Measurements from ENCODE around the gene ITIH1. TPM values are rescaled to one million over a fixed set of nuclear protein-coding genes. Genes with fewer than 3 reads are reported as not detected.

Gene ITIH1
- total RNA-seq, 1 experiment from 2014 or later = not detected

DNA sequence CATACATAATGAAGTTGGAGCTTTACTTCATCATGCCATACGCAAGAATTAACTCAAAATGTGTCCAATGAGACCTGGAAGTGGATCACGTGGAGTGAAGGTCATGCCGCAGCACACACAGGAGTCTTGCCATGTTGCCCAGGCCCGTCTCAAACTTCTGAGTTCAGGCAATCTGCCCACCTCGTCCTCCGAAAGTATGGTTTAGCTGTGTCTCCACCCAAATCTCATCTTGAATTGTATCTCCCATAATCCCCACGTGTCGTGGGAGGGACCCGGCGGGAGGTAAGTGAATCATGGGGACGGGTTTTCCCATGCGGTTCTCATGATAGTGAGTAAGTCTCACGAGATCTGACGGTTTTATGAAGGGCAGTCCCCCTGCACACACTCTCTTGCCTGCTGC, 45.8 kb upstream of the ITIH1 start:
- TF ChIP-seq, protein P1, sequence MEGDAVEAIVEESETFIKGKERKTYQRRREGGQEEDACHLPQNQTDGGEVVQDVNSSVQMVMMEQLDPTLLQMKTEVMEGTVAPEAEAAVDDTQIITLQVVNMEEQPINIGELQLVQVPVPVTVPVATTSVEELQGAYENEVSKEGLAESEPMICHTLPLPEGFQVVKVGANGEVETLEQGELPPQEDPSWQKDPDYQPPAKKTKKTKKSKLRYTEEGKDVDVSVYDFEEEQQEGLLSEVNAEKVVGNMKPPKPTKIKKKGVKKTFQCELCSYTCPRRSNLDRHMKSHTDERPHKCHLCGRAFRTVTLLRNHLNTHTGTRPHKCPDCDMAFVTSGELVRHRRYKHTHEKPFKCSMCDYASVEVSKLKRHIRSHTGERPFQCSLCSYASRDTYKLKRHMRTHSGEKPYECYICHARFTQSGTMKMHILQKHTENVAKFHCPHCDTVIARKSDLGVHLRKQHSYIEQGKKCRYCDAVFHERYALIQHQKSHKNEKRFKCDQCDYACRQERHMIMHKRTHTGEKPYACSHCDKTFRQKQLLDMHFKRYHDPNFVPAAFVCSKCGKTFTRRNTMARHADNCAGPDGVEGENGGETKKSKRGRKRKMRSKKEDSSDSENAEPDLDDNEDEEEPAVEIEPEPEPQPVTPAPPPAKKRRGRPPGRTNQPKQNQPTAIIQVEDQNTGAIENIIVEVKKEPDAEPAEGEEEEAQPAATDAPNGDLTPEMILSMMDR (IDR thresholded peaks at IDR 0.05; ENCODE audit: insufficient read depth in 1 of 2, low read depth in 1 of 2, low read length in 1 of 2, severe bottlenecking in 1 of 2, unreplicated experiment in 1 of 2) = no peak
- peaks cover 22% of the 10 kb centered on the region for H3K9me3 Mint-ChIP-seq (ENCODE audit: unreplicated experiment)
- H3K4me1 ChIP-seq = 0 out of 2 replicates have a peak, but pooled peaks cover 3% of the 10 kb centered on the region
- H3K4me3 ChIP-seq (ENCODE audit: low read depth, low read length) = no peak overlapping the region
- CTCF ChIA-PET = no interaction called here
- H3K27me3 ChIP-seq (replicated peaks; ENCODE audit: control insufficient read depth, insufficient read depth, low read length) = no peaks in the 10 kb centered on the region
- peaks cover 39% of the 10 kb centered on the region for H3K9me3 ChIP-seq
- no peak overlapping the region for H3K4me3 Mint-ChIP-seq (ENCODE audit: unreplicated experiment)
- intact Hi-C loops (cut with micrococcal nuclease; ENCODE audit: unreplicated experiment) = no loop called here
- peaks cover 93% of the 10 kb centered on the region for H3K36me3 Mint-ChIP-seq (ENCODE audit: insufficient read depth, unreplicated experiment)
- H3K4me1 Mint-ChIP-seq (ENCODE audit: low read depth, unreplicated experiment) = no peaks in the 10 kb centered on the region
- H3K27ac Mint-ChIP-seq (ENCODE audit: unreplicated experiment) = no peak overlapping the region
- H3K27me3 Mint-ChIP-seq (ENCODE audit: insufficient read depth, unreplicated experiment) = no peaks in the 10 kb centered on the region
- POLR2A ChIA-PET = no interaction called here
- BruUV-seq (replicated peaks) = no TSS peak
- no peak for DNase-seq
- 0 out of 2 replicates have a peak, but pooled peaks cover 2% of the 10 kb centered on the region for H3K36me3 ChIP-seq (ENCODE audit: control insufficient read depth, insufficient read depth, low read length)

DNA sequence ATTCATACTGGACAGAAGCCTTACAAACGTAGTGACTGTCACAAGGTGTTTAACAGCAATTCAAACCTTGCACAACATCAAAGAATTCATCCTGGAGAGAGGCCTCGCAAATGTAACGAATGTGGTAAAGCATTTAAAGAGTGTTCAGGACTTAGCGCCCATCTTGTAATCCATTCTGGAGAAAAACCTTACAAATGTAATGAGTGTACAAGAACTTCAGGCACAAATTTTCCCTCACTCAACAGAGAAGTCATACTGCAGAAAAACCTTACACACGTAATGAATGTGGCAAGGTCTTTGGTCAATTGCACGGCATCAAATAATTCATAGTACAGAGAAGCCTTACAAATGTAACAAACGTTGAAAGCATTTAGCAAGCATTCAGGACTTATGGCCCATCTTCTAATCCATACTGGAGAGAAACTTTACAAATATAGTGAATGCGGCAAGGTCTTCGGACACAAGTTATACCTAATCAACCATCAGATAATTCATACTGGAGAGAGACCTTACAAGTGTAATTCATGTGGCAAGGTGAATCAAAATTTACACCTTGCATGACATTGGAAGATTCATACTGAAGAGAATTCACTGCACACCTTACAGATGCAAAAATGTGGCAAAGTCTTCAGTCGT, 44.0 kb upstream of the ITIH1 start:
- Mint-ChIP-seq H3K27ac (ENCODE audit: unreplicated experiment) (no peak overlapping the region), H3K9me3 (ENCODE audit: unreplicated experiment) (peaks cover 18% of the 10 kb centered on the region), H3K4me1 (ENCODE audit: low read depth, unreplicated experiment) (no peaks in the 10 kb centered on the region), H3K27me3 (ENCODE audit: insufficient read depth, unreplicated experiment) (no peaks in the 10 kb centered on the region), H3K4me3 (ENCODE audit: unreplicated experiment) (no peak overlapping the region), H3K36me3 (ENCODE audit: insufficient read depth, unreplicated experiment) (peaks cover 93% of the 10 kb centered on the region)
- POLR2A ChIA-PET = no interaction called here
- Histone ChIP-seq H3K36me3 (ENCODE audit: control insufficient read depth, insufficient read depth, low read length) (no peaks in the 10 kb centered on the region; the same call in 1 of the 2 replicates), H3K4me3 (ENCODE audit: low read depth, low read length) (no peak overlapping the region), H3K4me1 (0 out of 2 replicates have a peak, but pooled peaks cover 3% of the 10 kb centered on the region), H3K27me3 (replicated peaks; ENCODE audit: control insufficient read depth, insufficient read depth, low read length) (no peaks in the 10 kb centered on the region), H3K9me3 (peaks cover 25% of the 10 kb centered on the region)
- intact Hi-C loops (cut with micrococcal nuclease; ENCODE audit: unreplicated experiment) = no loop called here
- TF ChIP-seq, protein P1 (IDR thresholded peaks at IDR 0.05; ENCODE audit: insufficient read depth in 1 of 2, low read depth in 1 of 2, low read length in 1 of 2, severe bottlenecking in 1 of 2, unreplicated experiment in 1 of 2) = no peak
- no TSS peak for BruUV-seq (replicated peaks)
- CTCF ChIA-PET = no interaction called here
- no peak for DNase-seq

DNA sequence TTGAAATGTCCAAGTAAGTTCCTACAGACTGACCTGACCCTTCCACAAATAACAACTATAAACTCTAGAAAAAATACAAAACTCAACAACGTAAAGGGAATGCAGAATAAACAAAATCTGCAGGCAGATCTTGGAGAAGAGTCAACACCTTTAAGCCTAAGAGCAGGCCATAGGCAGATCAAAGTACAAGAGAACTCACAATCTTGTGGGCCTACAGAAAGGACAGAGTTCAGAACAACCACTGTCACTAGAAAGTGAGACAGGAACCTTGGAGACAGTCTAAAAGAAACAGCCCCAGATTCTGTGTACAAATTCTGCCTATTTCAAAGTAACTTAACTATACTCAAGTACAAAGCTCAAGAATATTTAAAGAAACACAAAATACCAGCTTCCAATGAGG, 37.7 kb upstream of the ITIH1 start:
- Histone ChIP-seq H3K27me3 (replicated peaks; ENCODE audit: control insufficient read depth, insufficient read depth, low read length) (no peaks in the 10 kb centered on the region), H3K4me1 (peaks cover 7% of the 10 kb centered on the region; the same call in 1 of the 2 replicates), H3K9me3 (no peaks in the 10 kb centered on the region; the same call in 1 of the 2 replicates), H3K36me3 (ENCODE audit: control insufficient read depth, insufficient read depth, low read length) (no peaks in the 10 kb centered on the region; the same call in 1 of the 2 replicates), H3K4me3 (ENCODE audit: low read depth, low read length) (no peak overlapping the region)
- TF ChIP-seq, protein P1 (IDR thresholded peaks at IDR 0.05; ENCODE audit: insufficient read depth in 1 of 2, low read depth in 1 of 2, low read length in 1 of 2, severe bottlenecking in 1 of 2, unreplicated experiment in 1 of 2) = no peak
- no peaks in the 10 kb centered on the region for H3K9me3 Mint-ChIP-seq (ENCODE audit: unreplicated experiment)
- H3K36me3 Mint-ChIP-seq (ENCODE audit: insufficient read depth, unreplicated experiment) = peaks cover 72% of the 10 kb centered on the region
- ChIA-PET CTCF (no interaction called here), POLR2A (no interaction called here)
- no peaks in the 10 kb centered on the region for H3K27me3 Mint-ChIP-seq (ENCODE audit: insufficient read depth, unreplicated experiment)
- intact Hi-C loops (cut with micrococcal nuclease; ENCODE audit: unreplicated experiment) = no loop called here
- H3K27ac Mint-ChIP-seq (ENCODE audit: unreplicated experiment) = peak overlapping the region; percentile 34
- peaks cover 11% of the 10 kb centered on the region for H3K4me1 Mint-ChIP-seq (ENCODE audit: low read depth, unreplicated experiment)
- peak in 1 of 2 experiments; percentile 8 for DNase-seq
- peak overlapping the region; percentile 7 for H3K4me3 Mint-ChIP-seq (ENCODE audit: unreplicated experiment)
- no TSS peak for BruUV-seq (replicated peaks)

Measured in Caco-2 (cell line).